ENCODE data around the gene CNKSR3.

CNKSR3 gene

DNA sequence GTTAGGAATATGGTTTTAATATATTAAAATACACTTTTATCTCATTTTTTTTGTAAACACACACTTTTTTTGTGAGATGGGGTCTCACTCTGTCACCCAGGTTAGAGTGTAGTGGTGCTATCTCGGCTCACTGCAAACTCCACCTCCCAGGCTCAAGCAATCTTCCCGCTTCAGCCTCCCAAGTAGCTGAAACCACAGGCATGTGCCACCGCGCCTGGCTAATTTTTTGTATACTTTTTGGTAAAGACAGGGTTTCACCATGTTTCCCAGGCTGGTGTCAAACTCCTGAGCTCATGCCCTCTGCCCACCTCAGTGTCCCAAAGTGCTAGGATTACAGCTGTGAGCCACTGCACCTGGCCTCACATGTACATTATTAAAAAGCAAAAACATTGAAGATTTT, 164.7 kb downstream of the CNKSR3 start:
- no peak for DNase-seq (ENCODE audit: low spot score)

- no peak for DNase-seq (ENCODE audit: low spot score)
Measured at GRCh38 chr6:154343473-154344308, 166.8 kb downstream of the CNKSR3 start.

DNA sequence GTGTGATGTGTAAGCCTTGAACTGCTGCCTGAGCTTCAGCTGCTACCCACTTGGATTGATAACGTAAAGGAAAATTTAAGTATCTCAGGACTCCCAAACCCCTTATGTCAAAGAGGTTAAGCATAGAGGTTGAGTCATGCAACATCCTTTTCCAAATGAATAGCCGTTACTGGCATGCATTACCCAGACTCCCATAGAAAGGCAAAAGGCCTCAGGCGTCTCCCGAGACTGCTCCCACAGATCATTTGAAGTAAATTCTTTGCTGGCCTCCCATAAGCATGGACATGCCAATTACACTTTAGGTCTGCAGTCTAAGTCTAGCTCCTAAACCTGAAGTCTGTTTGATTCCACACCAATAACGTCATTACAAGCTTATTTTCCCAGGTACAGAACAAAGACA, 168.6 kb downstream of the CNKSR3 start:
- no peak for DNase-seq (ENCODE audit: low spot score)

GRCh38 chr6:154341336-154341735, 169.1 kb downstream of the CNKSR3 start:
- no peak for DNase-seq (ENCODE audit: low spot score)

All from AG08396 (cell line).